ENCODE measurements around the gene TOR4A.

Gene TOR4A

DNA sequence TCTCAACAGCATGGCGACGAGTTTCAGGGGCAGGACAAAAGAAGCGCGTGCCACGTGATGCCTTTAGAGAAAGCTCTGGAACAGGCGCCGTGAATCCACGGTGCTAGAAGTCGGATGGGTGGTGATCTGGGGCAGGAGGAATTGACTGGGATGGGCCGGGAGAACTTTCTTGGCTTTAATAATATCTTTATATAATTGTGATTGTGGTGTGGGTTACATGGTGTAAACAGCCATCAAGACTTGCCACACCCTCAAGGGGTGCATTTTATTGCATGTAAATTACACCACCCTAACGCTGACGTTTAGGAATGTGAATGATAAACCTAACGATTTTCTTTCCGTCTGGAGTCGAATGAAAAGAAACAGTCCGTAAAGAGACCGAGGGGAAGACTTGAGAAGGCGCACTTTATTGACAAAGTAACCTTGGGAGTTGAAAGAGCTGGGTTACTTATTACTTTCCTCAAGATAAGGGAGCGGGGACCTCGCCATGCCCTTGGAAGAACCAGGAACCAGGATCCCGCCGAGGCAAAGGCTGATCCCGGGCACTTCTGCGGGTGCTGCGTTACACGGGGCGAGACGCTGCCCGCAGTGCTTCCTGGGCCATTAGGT, 16.1 kb downstream of the TOR4A start:
- DNase-seq = no peak

DNA sequence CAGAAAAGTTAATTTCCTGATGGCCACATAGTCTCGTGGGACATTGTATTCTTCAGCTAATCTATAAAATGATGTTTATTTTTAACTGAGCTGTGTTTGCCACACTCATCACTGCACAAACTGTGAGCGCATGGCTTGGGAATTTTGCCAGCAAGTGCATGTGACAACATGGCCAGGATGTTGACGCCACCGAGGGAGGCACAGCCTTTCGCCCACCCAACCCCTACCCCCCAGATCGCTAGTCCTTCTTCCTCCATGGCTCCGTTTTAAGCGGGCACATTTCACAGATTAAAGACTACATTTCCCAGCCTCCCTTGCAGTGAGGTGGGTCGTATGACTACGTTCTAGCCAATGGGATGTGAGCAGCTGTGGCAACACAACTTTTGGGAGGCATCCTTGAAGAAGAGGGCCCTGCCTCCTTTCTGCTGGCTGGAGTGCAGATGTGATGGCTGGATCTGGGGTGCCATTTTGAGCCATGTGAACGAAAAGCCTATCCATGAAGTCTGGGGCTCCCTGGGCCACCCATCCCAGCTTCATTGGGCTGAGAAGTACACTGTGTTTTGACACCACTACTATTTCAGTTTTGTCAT, 16.7 kb downstream of the TOR4A start:
- DNase-seq = no peak

DNA sequence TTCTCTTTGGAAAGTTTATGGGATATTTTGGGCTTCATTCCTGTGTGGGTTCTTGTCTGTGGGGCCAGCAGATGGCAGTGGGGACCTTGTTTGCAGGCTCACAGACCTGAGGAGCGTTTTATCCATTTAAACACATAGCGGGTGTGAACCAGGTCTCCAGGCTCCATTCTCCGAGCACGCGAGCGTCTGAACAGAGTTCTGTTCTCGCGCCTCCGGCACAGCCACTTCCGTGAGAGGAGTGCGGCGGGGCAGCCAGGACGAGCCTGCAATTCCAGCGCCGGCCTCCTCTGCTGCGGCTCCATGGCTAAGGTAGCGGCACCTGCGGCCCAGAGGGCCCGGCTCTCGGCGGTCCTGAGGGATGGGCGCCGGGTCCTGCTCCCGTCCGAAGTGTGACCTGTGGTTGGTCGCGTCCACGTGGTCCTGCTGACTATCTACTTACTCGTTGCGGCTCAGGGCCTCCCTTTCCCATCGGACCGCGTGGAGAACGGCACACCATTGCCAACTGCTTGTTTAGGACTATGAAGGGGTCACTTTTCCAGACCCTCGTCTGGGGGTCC, 17.2 kb downstream of the TOR4A start:
- no peak for DNase-seq

DNA sequence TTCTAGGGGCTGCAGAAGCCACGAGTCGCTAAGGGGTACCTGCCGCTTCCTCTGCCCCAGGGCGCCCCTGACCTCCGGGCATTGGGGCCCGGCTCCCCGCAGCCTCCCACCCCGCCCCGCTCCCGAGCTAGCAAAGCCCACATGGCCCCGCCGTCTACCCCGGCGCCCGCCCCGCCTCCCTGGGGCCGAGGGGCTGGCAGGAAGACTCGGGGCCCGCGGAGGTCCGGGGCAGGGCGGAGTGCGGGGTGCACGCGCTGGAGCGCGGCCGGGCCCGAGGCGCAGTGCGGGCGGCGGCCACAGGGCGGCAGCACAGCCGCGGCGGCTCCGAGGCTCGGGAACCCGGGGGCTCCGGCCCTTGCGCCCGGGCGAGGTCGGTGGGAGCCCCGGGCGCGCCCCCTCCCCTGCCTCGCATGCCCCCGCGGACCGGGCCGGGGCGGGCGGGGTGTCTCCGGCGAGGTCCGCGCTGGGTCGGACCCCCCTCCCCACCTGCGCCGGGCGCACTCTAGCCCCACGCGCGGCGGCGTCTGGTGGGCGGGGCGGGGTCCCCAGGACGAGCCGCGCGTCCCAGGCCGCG, 17.8 kb downstream of the TOR4A start:
- peak in 2 of 51 donors; percentile 44 to 48 for DNase-seq

DNA sequence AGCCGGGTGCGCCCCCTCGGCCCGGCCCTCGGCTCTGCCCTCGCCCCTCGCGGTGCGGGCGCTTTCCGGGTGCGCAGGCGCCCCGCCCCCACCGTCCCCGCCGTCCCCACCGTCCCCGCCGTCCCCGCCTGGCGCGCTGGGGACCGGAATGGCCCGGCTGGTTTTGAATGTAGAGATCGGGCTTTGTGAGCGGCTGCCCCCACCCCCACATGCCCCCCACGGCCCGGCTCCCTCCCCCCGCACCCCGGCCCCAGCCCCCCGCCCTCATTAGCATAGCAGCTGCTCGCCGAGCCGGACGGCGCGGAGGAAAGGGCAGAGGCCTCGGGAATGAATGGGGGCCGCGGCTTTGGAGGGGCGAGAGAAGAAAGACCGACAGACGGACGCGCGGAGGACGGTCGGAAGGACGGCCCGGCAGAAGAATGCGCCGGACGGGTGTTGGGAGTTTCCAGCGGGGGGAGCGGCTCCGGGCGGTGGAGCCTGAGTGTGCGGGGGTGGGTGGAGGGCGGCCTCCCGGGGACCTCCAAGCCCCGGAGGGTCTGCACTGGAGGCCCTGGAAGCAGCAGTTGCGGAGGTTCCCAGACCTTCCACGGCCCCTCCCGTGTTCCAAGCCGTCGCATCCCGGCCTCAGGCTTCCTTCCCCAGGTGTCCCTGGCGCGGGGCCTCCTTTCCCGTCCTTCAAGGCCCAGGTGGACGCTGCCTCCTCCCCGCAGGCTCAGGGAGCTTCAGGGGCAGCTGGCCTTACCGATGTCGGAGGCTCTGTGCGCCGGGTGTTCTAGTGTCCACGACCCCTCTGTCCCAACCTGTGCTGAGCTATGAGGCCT, 18.5 kb downstream of the TOR4A start:
- DNase-seq = no peak

DNA sequence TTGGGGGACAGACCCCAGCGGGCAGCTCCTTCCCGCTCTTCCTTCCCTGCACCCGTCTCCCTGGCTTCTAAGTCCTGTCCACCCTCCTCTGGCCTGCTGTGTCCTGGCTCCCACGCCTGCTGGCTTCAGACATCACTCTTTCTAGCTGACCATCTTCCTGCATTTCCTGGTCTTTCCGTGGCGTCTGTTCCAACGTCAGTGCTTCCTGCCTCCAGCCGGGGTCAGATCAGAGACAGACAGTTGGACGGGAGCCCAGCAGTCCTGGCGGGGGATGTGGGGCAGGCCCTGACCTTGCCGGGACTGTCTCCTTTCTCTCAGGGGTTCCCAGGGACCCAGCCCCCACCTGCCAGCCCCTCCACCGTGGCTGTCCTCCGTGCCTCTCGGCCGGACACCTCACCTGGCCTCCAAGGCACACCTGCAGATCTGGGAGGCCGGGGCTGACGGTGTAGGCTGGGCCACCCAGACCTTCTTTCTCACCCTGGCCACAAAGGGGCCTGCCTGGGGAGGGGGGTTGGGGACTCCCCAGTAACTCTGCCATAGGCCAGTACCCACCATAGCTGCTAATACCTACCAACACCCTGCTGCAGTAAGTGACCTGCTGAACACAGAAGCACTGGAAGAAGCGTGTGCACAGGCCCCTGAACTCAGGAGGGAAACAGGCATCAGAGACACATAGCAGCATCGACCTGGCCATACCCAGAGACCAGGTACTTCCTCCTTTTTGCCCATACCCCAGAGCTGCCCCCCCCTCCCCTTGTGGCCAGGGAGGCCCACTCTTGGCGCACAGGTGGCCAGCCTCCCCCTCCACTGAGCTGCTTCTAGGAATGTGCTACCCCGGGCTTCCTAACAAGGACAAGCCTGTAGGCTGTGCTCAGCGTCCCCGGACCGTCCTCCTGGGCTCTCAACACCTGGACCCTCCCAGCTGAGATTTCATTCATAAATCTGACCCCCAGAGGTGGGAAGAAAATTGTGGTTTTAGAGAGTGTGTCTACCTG, 19.4 kb downstream of the TOR4A start:
- DNase-seq = peak in 4 of 51 donors; percentile 28 to 41 (median 34)

DNA sequence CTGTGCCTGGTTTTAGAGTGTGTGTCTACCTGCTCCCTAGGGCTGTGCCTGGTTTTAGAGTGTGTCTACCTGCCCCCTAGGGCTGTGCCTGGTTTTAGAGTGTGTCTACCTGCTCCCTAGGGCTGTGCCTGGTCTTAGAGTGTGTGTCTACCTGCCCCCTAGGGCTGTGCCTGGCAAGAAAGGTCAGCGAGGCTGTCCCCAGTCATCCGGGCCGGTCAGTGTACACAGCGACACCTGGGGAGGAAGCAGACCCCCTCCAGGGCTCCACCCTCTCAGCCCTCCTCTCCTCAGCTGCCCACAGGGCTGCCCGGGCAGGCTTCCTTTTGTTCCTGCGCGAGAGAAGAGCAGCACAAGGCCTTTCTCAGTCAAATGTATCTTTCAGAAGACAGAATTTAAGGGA, 20.4 kb downstream of the TOR4A start:
- no peak for DNase-seq

DNA sequence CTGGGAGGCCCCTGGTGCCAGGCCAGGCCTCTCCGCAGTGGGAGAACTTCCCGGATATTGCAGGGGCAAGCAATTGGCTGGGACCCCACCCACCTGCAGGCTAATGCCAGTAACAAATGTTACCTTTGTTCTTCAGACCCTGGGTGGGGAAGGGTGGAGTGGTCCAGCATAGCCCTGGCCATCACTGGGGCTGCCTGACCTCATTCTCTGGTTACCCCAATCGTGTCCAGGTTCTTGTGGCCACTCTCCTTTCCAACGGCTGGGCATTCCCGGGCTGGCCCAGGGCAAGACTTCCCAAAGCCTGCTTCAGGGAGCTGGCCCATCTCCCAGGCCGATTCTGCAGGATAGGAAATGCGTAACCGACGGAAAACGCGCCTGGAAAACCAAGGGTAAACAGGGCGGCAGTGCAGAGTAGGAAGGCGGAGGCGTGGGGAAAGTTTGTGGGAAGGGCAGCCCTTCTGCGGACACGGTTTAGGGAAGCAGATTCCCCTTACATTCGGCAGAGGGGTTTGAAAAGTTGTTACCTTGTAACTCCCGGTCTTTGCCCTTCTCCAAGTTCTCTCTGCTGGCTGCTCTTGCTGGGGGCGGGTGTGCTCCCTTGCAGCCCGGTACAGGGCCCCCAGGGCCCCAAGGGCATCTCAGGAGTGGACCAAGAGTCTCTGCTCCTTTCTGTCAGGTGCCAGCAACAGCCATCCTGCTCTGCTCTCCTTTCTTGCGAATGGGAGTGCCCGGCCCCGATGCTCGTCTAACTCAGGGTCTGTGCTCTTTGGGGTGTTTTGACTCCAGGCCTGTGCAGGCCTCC, 21.1 kb downstream of the TOR4A start:
- peak in 11 of 51 donors; percentile 26 to 58 (median 36) for DNase-seq

DNA sequence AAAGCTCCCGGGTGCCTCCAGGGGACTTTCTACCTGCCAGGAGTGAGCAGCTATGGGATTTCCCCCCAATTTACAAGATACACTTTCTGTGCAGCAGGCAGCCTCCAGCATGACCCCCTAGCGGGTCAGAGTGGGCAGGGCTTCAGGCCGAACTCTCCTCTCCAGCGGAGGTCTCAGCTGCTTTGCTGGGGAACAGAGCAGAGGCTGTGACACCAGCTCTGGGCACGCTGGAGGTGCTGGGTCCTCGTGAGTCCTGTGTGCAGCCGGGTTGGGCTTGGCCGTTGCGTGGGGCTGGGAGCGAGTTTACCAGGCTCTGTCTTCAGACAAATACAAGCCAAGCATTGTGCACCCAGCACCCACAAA, 21.7 kb downstream of the TOR4A start:
- no peak for DNase-seq

DNA sequence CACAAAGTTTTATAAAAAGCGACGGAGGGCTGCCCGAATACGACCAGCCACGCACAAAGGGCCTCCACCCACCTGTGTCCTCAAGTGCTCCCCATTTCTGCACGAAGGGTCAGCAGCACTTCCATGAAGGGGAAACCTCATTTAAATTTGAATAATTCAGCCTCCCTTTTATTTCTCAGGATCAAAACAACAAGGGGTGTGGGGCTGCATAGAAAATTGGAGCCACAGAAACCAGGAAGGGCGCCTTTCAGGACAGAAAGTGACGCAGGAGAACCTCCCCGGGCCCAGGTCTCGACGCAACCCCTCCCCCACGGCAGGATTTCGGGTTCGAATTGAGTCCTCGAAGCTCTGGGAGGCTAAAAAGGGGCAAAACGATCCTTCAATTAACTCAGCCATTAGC, 22.4 kb downstream of the TOR4A start:
- peak in 14 of 51 donors; percentile 19 to 80 (median 48) for DNase-seq

DNA sequence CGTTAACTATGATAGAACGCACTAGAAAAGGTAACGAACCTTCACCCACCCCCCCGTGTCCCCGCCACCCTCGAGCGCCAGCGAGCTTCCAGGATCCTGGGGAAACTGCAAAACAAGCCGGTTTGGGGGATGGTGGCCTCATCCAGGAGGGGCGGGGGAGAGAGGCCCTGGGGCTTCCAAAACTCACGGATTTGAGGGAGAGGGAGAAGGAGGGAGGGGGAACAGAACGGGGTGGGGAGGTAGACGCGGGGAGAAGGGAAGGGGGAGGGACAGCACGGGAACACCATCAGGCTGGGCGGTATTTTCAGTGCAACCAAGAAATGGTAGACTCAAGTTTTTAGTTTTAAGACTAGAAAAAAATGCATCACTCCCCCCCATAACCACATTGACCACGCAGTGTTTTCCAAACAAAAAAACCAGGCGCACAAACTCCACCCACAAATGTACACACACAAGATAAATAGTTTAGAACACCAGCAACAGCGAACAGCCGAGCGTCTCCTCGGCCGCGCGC, 23.1 kb downstream of the TOR4A start:
- DNase-seq = peak in 2 of 51 donors; percentile 45 to 50

DNA sequence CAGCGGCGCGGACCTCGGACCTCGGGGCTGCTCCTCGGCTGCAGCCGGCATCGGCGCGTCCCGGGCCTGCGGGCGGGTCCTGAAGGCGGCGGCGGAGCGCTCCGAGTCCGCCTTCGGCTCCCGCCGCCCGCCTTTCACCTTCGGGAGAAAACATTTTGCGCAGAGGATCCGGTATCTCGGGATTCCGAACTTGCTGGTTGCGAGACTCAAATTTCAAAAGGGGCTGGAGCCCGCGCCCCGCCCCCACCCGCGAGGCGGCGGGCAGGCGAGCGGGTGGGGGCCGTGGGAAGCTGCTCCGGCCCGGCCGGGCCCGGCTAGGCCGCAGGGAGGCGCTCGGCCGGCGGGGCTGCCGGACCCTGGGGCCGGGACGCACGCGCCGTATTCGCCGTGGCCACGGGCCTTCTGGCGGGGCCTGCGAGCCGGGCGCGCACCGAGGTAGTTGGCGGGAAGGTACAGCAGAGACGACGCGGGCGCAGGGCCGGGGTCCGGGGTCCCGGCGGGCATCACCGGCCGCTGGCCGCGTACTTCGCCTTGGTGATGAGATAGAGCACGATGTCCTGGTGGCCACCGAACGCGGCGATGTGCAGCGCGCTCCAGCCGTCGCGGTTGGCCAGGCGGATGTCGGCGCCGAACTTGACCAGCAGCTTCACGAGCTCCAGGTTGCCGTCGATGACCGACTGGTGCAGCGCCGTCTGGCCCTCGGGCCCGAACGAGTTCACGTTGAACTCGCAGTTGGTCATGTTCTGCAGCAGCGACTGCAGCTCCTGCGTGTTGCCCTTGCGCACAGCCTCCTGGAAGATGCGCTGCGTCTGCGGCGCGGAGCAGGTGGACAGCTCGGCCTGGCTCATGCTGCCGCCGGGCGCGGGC, 23.8 kb downstream of the TOR4A start:
- no peak for DNase-seq

DNA sequence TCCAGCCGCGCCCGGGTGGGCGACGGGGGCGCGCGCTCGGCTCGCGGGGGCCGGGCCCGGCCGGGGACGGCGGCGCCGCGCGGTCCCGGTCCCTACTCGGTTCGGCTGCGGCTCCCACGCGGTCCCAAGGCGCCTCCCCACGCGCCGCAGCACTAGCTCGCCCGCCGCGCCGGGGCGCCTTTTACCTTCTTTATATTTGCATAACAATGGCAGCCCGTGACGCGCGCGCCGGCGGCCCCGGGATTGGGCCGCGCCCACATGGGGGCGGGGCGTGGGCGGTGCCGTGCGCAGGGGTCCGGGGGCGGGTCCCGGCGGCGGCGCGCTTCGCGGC, 24.6 kb downstream of the TOR4A start, which contains the start of gene NRARP:
TSS of gene NRARP (minus strand) at position 154 of the 331 bp plus-strand sequence. CDS start 343 bp downstream, outside the sequence.
- DNase-seq = peak in 47 of 51 donors; percentile 33 to 93 (median 84)

DNA sequence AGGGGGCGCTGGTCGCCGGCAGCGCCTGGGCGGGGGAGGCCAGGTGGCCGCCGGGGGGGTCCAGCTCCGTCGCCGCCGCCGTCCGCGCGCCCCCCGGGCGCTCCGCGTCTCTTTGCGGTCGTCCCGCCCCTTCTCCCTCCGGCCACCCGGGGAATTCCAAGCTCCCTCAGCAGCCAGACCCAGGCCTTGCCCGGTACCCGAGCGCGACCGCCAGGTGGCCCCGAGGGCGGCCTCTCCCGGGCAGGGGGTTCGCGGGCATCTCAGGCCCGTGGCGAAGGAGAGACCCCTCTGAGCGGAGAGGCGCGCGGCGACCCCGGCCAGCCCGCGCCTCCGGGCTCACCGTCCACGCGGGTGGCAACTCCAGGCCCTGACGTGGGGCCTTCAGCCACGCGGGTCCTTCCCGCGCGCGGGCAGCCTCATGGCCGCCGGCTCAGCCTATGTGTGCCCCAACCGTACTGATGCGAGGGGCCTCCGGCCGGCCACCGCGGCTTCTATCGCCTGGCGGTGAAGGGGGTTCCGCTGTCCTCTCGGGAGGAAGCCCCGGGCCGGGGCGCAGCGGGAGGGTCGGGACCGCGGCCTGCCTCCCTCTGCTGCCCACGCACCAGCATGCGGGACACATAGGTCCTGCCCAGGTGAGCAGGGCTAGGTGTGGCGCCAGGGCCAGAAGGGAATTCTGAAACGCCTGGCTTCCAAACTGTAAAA, 25.1 kb downstream of the TOR4A start:
- peak in 1 of 51 donors; percentile 29 for DNase-seq

DNA sequence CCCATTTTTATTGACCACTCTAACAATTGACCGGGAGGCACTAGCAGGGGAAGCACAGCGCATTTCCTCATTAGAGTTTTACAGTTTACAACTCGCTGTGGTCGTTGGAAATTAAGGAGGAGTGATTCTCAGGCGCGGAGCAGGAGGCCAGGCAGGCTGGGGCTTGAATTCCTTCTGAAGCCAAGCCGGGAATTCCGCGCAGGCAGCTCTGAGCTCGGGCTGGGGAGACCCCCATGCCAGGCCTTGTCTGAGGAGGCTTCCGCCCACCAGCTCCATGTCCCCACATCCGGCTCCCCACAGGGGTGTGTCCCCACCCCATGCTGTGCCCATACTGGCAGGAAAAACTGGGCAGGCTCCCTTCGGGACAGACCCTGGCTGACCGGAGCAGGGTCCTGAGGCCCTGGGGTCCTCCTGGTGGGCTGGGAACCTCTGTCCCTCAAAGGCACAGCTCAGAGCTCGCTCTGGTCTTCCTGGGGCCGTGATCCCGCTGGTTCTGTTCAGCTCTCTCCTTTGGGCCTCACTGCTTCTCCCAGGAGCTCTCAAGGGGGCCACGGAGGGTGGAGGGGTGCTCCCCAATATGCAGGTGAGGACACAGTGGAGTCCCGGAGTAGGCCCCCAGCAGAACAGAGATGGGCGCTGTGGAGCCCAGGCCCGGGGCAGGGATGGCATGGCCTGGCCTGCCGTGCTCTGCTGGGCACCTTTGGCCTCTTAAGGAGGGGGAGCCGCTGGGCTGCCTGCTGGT, 25.8 kb downstream of the TOR4A start:
- DNase-seq = no peak

DNA sequence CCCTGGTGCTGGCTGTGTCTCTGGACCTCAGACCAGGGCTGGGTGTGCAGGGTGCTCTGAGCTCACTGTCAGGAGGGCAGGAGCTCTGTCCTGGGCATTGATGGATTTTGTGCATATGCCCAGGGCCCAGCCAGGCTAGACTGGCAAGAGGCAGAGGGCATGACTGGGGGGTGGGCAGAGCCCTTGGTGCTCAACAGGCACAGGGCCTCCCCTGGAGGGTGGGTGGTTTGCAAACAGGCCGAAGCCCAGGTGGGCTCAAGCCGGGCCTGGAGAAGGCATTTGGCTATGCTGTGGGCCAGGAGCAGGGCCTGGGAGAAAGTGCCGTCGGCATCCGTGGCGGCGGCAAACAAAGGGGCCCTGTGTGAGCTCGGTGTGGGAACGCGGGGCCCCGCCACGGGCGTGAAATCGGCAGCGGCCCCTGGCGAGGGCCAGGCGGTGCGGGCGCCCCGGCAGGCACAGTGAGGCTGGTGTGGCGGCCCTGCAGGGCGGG, 26.4 kb downstream of the TOR4A start:
- peak in 10 of 51 donors; percentile 10 to 68 (median 49) for DNase-seq
